Smooth muscle cell (in vitro differentiated cells): Measurements from ENCODE around the gene PTPRJ. TPM values are rescaled to one million over a fixed set of nuclear protein-coding genes. Genes with fewer than 3 reads are reported as not detected.
A peak's percentile ranks its signal among the peaks of the same experiment; 100 is the strongest.

Experiments
- DNase-seq: peaks from one replicate; lab custom pipeline; 2025; ENCODE audit not compliant: unreplicated experiment; lab: John Stamatoyannopoulos, UW
- H2AFZ ChIP-seq: fragments of 200-600 bp; sonication (generic); 2 replicates; pipeline ENCODE4 v1.6.0; 2016; ENCODE audit warnings: antibody characterized with exemption, low read depth, mild to moderate bottlenecking
- H3F3A ChIP-seq: fragments of 200-600 bp; sonication (generic); 2 replicates; pipeline ENCODE4 v1.6.0; 2017; ENCODE audit warnings: antibody characterized with exemption, low read depth
- H3K27ac ChIP-seq: fragments of 200-600 bp; sonication (generic); 2 replicates; pipeline ENCODE4 v1.5.1; 2016; ENCODE audit warnings: low read depth, mild to moderate bottlenecking
- H3K27me3 ChIP-seq: fragments of 200-600 bp; sonication (generic); 2 replicates; pipeline ENCODE4 v1.6.1; 2016; ENCODE audit warnings: low read depth, mild to moderate bottlenecking
- H3K36me3 ChIP-seq: fragments of 200-600 bp; sonication (generic); 2 replicates; pipeline ENCODE4 v1.5.1; 2016; ENCODE audit warnings: low read depth
- H3K4me1 ChIP-seq: fragments of 200-600 bp; sonication (generic); 2 replicates; pipeline ENCODE4 v1.5.1; 2016; ENCODE audit warnings: low read depth
- H3K4me2 ChIP-seq: fragments of 200-600 bp; sonication (generic); 2 replicates; pipeline ENCODE4 v1.6.0; 2016; ENCODE audit warnings: mild to moderate bottlenecking
- H3K4me3 ChIP-seq: fragments of 200-600 bp; sonication (generic); 2 replicates; pipeline ENCODE4 v1.5.1; 2016; ENCODE audit warnings: mild to moderate bottlenecking
- H3K79me2 ChIP-seq: fragments of 200-600 bp; sonication (generic); 2 replicates; pipeline ENCODE4 v1.6.0; 2016; ENCODE audit warnings: low read depth, mild to moderate bottlenecking
- H3K9ac ChIP-seq: fragments of 200-600 bp; sonication (generic); 2 replicates; pipeline ENCODE4 v1.6.0; 2016; ENCODE audit warnings: low read depth
- H3K9me3 ChIP-seq: fragments of 200-600 bp; sonication (generic); replicated peaks from 2 replicates; pipeline ENCODE4 v1.5.1; 2016; ENCODE audit warnings: low read depth
- H4K20me1 ChIP-seq: fragments of 200-600 bp; sonication (generic); 2 replicates; pipeline ENCODE4 v1.6.0; 2016; ENCODE audit warnings: low read depth
- CTCF ChIP-seq: fragments of 200-600 bp; sonication (generic); IDR thresholded peaks from 2 replicates; pipeline ENCODE4 v1.5.1; 2017; ENCODE audit warnings: borderline replicate concordance, mild to moderate bottlenecking, antibody characterized with exemption; ENCODE audit not compliant: insufficient read depth, poor library complexity, severe bottlenecking
- WGBS: methylation state at CpG from one replicate; pipeline ENCODE4 v1.1.7; 2016; ENCODE audit warnings: low lambda C conversion rate; 5-methylcytosine and 5-hydroxymethylcytosine counted together
- polyA plus RNA-seq: library from polyadenylated mRNA; unstranded; fragments of >200 nt; fragmentation: Nextera tagmentation; extraction: Ambion mirVana; gene quantifications from 2 replicates; pipeline ENCODE4 v1.2.1, GENCODE V29; 2016
- total RNA-seq: library from RNA; depleted of rRNA; stranded (reverse); fragments of >200 nt; gene quantifications from 2 replicates; pipeline ENCODE4 v1.2.3, GENCODE V29; 2014

PTPRJ gene
- total and polyA plus RNA-seq, 2 experiments from 2014 or later, result 1.5 to 6.3 TPM

- no peaks in the 10 kb centered on the region for H3K79me2 ChIP-seq
- TF ChIP-seq CTCF, result no peak
- H4K20me1 ChIP-seq, result peaks cover 3% of the 10 kb centered on the region
- H3K4me2 ChIP-seq, result no peak overlapping the region
- H3F3A ChIP-seq, result no peaks in the 10 kb centered on the region
- H2AFZ ChIP-seq, result no peak overlapping the region
- no peak overlapping the region for H3K9ac ChIP-seq
- no peak for DNase-seq
- no peaks in the 10 kb centered on the region for H3K9me3 ChIP-seq
- H3K4me3 ChIP-seq, result no peak overlapping the region
- H3K36me3 ChIP-seq, result no peaks in the 10 kb centered on the region
- H3K27me3 ChIP-seq, result no peaks in the 10 kb centered on the region
- 91% methylated on average over 11 of the region's 11 CpGs for WGBS
- H3K27ac ChIP-seq, result no peak overlapping the region
- H3K4me1 ChIP-seq, result peaks cover 10% of the 10 kb centered on the region
These were observed 128.1 kb downstream of the PTPRJ start for GRCh38 chr11:48108231-48109045.

- no peak overlapping the region for H2AFZ ChIP-seq
- WGBS, result 87% methylated on average over 5 of the region's 5 CpGs
- no peaks in the 10 kb centered on the region for H3K36me3 ChIP-seq
These were observed 128.8 kb downstream of the PTPRJ start for GRCh38 chr11:48109046-48109666.

GRCh38 chr11:48110509-48110766 is 130.1 kb downstream of the PTPRJ start:
- Histone ChIP-seq H3K9me3 (no peaks in the 10 kb centered on the region), H2AFZ (no peak overlapping the region), H3K9ac (no peak overlapping the region), H3K79me2 (no peaks in the 10 kb centered on the region), H3K27ac (no peak overlapping the region), H3F3A (no peaks in the 10 kb centered on the region), H3K4me3 (no peak overlapping the region), H3K27me3 (no peaks in the 10 kb centered on the region), H3K4me1 (peaks cover 7% of the 10 kb centered on the region), H3K36me3 (peaks cover 5% of the 10 kb centered on the region), H3K4me2 (no peak overlapping the region), H4K20me1 (peaks cover 3% of the 10 kb centered on the region)
- no peak for DNase-seq
- TF ChIP-seq CTCF, result no peak
- WGBS, result 71% methylated on average over 2 of the region's 2 CpGs

More at GRCh38 chr11:48109046-48109666, 128.8 kb downstream of the PTPRJ start:
- no peaks in the 10 kb centered on the region for H3K79me2 ChIP-seq
- TF ChIP-seq CTCF, result peak; percentile 37
- peaks cover 10% of the 10 kb centered on the region for H3K4me1 ChIP-seq
- H3K9ac ChIP-seq, result no peak overlapping the region
- no peak for DNase-seq
- no peaks in the 10 kb centered on the region for H3K27me3 ChIP-seq
- H4K20me1 ChIP-seq, result peaks cover 3% of the 10 kb centered on the region
- H3K4me2 ChIP-seq, result peak overlapping the region; percentile 71
- no peaks in the 10 kb centered on the region for H3F3A ChIP-seq
- H3K9me3 ChIP-seq, result no peaks in the 10 kb centered on the region
- H3K4me3 ChIP-seq, result peak overlapping the region; percentile 31
- H3K27ac ChIP-seq, result no peak overlapping the region
